Neural progenitor cell (in vitro differentiated cells): ENCODE data around the gene ASIC2.

Experiments used
- CTCF ChIP-seq: fragments of 200-600 bp; sonication (generic); IDR thresholded peaks from 2 replicates; pipeline ENCODE4 v1.5.1; 2017; ENCODE audit warnings: antibody characterized with exemption, mild to moderate bottlenecking
- EZH2 ChIP-seq: fragments of 200-600 bp; sonication (generic); IDR thresholded peaks from 2 replicates; pipeline ENCODE4 v1.6.1; 2017; ENCODE audit warnings: antibody characterized with exemption, mild to moderate bottlenecking, moderate library complexity
- EZH2phosphoT487 ChIP-seq: fragments of 200-600 bp; sonication (generic); IDR thresholded peaks from 2 replicates; pipeline ENCODE4 v1.6.1; 2017; ENCODE audit warnings: antibody characterized with exemption

GRCh38 chr17:33196883-33197282 is 96.2 kb downstream of the ASIC2 start:
- TF ChIP-seq EZH2 (no peak), CTCF (no peak), EZH2phosphoT487 (no peak)
